Upper lobe of left lung (tissue), 6 donors: ENCODE measurements around the gene RRP7A. TPM values are rescaled to one million over a fixed set of nuclear protein-coding genes. Genes with fewer than 3 reads are reported as not detected.
A peak's percentile ranks its signal among the peaks of the same experiment; 100 is the strongest.
"Not testable (repeated sequence)": the region's sequence is repeated elsewhere in the genome, so short reads cannot be mapped to it uniquely, and the experiment has no call there.

ENCODE experiments used
- ATAC-seq, 2 donors: fragments of 200-7000 bp; cut with Tn5 transposase; one replicate each; pipeline ENCODE4 v1.9.1; 2022; ENCODE audit warnings: mild to moderate bottlenecking in 2 of 2, moderate library complexity in 2 of 2; ENCODE audit not compliant: low FRiP score in 2 of 2
- DNase-seq, 2 donors: peaks; one replicate each; pipeline ENCODE4 v3.0.0-alpha.2; 2019 to 2020
- H3K27ac ChIP-seq, 4 donors: fragments of 200-600 bp; sonication (generic); one replicate each; pipeline ENCODE4 v1.5.1; 2016 to 2019
- H3K27me3 ChIP-seq, 4 donors: fragments of 200-600 bp; sonication (generic); one replicate each; pipeline ENCODE4 v1.5.1; 2017 to 2019
- H3K36me3 ChIP-seq, 4 donors: fragments of 200-600 bp; sonication (generic); one replicate each; pipeline ENCODE4 v1.5.1; 2016 to 2019
- H3K4me1 ChIP-seq, 4 donors: fragments of 200-600 bp; sonication (generic); one replicate each; pipeline ENCODE4 v1.5.1; 2018 to 2019
- H3K4me3 ChIP-seq, 4 donors: fragments of 200-600 bp; sonication (generic); one replicate each; pipeline ENCODE4 v1.5.1; 2017 to 2019; ENCODE audit warnings: mild to moderate bottlenecking in 2 of 4, moderate library complexity in 1 of 4
- H3K9me3 ChIP-seq, 4 donors: fragments of 200-600 bp; sonication (generic); one replicate each; pipeline ENCODE4 v1.5.1; 2018 to 2019
- EP300 ChIP-seq, 4 donors: sonication (generic); formaldehyde crosslinking; IDR thresholded peaks; one replicate each; pipeline ENCODE4 v1.5.1; 2017; ENCODE audit warnings: antibody characterized with exemption in 4 of 4, control low read depth in 2 of 4
- POLR2A ChIP-seq, 4 donors: fragments of 450-650 bp; IDR thresholded peaks; one replicate each; pipeline ENCODE4 v1.5.1; 2016 to 2017; ENCODE audit warnings: antibody characterized with exemption in 4 of 4, mild to moderate bottlenecking in 2 of 4
- POLR2AphosphoS5 ChIP-seq, 2 donors: sonication (generic); formaldehyde crosslinking; IDR thresholded peaks; one replicate each; pipeline ENCODE4 v1.5.1; 2017; ENCODE audit warnings: antibody characterized with exemption in 2 of 2
- whole genome bisulfite sequencing, 2 donors: methylation state at CpG; one replicate each; pipeline ENCODE4 v1.1.5; 2017 to 2018; 5-methylcytosine and 5-hydroxymethylcytosine counted together
- total RNA-seq, 6 donors: library from RNA; depleted of rRNA in 4 of 6; stranded (reverse); fragments of >200 nt in 4 of 6; gene quantifications; one replicate each; pipeline versions ENCODE4 v1.1.0 to v1.2.1, GENCODE V29; 2016 to 2021
- TF ChIP-seq, protein P1 (sequence below), 6 experiments: fragments of 450-650 bp in 4 of 6; fragments of 200-600 bp in 2 of 6; sonication (generic) in 2 of 6; IDR thresholded peaks; one replicate each; pipeline ENCODE4 v1.5.1; 2016 to 2019; ENCODE audit warnings: antibody characterized with exemption in 6 of 6
- donor health status: DM: no; HTN: no; CAD: no; lungs with moderate emphysema.
- donor health status: DM: no; HTN: yes; CAD: no; lungs with severe emphysema.

The RRP7A gene
- total RNA-seq, 6 donors from 2014 or later, result 21.2 to 36.2 (median 29.3) TPM

- no peak for TF ChIP-seq POLR2AphosphoS5 (IDR thresholded peaks at IDR 0.05)
- TF ChIP-seq EP300 (IDR thresholded peaks at IDR 0.05), result no peak
- TF ChIP-seq, protein P1, sequence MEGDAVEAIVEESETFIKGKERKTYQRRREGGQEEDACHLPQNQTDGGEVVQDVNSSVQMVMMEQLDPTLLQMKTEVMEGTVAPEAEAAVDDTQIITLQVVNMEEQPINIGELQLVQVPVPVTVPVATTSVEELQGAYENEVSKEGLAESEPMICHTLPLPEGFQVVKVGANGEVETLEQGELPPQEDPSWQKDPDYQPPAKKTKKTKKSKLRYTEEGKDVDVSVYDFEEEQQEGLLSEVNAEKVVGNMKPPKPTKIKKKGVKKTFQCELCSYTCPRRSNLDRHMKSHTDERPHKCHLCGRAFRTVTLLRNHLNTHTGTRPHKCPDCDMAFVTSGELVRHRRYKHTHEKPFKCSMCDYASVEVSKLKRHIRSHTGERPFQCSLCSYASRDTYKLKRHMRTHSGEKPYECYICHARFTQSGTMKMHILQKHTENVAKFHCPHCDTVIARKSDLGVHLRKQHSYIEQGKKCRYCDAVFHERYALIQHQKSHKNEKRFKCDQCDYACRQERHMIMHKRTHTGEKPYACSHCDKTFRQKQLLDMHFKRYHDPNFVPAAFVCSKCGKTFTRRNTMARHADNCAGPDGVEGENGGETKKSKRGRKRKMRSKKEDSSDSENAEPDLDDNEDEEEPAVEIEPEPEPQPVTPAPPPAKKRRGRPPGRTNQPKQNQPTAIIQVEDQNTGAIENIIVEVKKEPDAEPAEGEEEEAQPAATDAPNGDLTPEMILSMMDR (IDR thresholded peaks at IDR 0.05), result no peak
- TF ChIP-seq POLR2A (IDR thresholded peaks at IDR 0.05), result no peak
- Histone ChIP-seq H3K4me1 (peaks cover 12 to 29% (median 25%) of the 10 kb centered on the region in 4 donors), H3K4me3 (peak overlapping the region in 3 of 4 donors; percentile 34 to 50 (median 43)), H3K36me3 (no peaks in the 10 kb centered on the region), H3K9me3 (no peaks in the 10 kb centered on the region), H3K27me3 (no peaks in the 10 kb centered on the region), H3K27ac (peak overlapping the region in 2 of 4 donors; percentile 61 to 70)
- ATAC-seq, result no peak
- DNase-seq, result no peak
- WGBS, 2 donors, result 14 to 32% methylated on average over 4 to 25 of the region's 26 CpGs
Measured at GRCh38 chr22:42500836-42501179, 18.8 kb downstream of the RRP7A start.

DNA sequence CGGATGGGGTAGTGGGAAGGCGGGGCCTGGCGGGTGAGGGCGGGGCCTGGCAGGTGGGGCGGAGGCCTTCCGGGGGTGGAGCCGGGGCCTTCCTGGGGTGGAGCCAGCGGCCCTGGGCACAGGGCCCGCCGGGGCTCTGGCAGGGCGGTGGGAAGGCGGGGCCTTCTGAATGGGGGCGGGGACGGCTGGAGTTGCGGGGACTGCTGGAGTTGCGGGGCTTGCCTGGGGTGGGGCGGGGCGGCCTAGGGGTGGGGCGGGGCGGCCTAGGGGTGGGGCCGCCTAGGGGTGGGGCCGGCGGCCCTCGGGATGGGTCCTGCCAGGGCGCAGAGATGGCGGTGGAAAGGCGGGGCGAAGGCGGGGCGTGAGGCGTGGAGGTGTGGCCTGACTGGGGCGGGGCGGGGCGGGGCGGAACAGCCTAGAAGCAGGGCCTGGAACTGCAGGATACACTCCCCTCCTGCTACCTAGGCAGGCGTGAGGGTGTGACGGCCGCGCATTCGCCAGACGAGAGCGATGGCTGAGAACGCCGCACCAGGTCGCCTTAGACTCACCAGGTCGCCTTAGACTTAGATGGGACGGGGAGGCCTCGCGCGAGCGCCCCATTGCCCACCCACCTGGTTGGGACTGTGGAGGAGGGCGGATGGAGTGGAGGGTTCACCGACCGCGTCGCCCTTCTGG lies 19.3 kb downstream of the RRP7A start:
- TF ChIP-seq POLR2A (IDR thresholded peaks at IDR 0.05) (peak in 1 of 4 donors; percentile 48), EP300 (IDR thresholded peaks at IDR 0.05) (no peak), POLR2AphosphoS5 (IDR thresholded peaks at IDR 0.05) (no peak)
- TF ChIP-seq, protein P1 (IDR thresholded peaks at IDR 0.05), result peak in 1 of 6 experiments; percentile 14
- H3K27me3 ChIP-seq, result no peaks in the 10 kb centered on the region
- no peaks in the 10 kb centered on the region for H3K36me3 ChIP-seq
- DNase-seq, result peak; percentile 86 to 97
- 7 to 9% methylated on average over 13 to 33 of the region's 56 CpGs for WGBS, 2 donors
- H3K9me3 ChIP-seq, result no peaks in the 10 kb centered on the region
- peak; percentile 91 to 93 for ATAC-seq
- peaks cover 12 to 34% (median 26%) of the 10 kb centered on the region in 4 donors for H3K4me1 ChIP-seq
- peak overlapping the region in 3 of 4 donors; percentile 22 to 70 (median 61) for H3K27ac ChIP-seq
- H3K4me3 ChIP-seq, result peak overlapping the region in 3 of 4 donors; percentile 34 to 50 (median 43)

- peak overlapping the region in 3 of 4 donors; percentile 22 to 70 (median 61) for H3K27ac ChIP-seq
- H3K36me3 ChIP-seq, H3K9me3 ChIP-seq, DNase-seq, ATAC-seq, H3K27me3 ChIP-seq: not testable (repeated sequence)
- 65 to 81% methylated on average over 9 to 15 of the region's 15 CpGs for WGBS, 2 donors
- H3K4me3 ChIP-seq, result peak overlapping the region in 3 of 4 donors; percentile 34 to 50 (median 43)
- H3K4me1 ChIP-seq, result peaks cover 12 to 34% (median 26%) of the 10 kb centered on the region in 4 donors
Measured at GRCh38 chr22:42499773-42500160, 19.8 kb downstream of the RRP7A start.

GRCh38 chr22:42495533-42496141 lies 24.0 kb downstream of the RRP7A start:
- Histone ChIP-seq H3K27ac (peak overlapping the region in 1 of 4 donors; percentile 35), H3K4me1 (peaks cover 9 to 30% (median 23%) of the 10 kb centered on the region in 4 donors)
- not testable (repeated sequence) for H3K27me3 ChIP-seq, H3K9me3 ChIP-seq, H3K4me3 ChIP-seq, H3K36me3 ChIP-seq
- peak in 1 of 2 donors; percentile 38 for DNase-seq
- WGBS, 2 donors, result 49 to 62% methylated on average over 4 to 10 of the region's 10 CpGs
- ATAC-seq, result peak in 1 of 2 donors; percentile 24

GRCh38 chr22:42493393-42493792 lies 26.2 kb downstream of the RRP7A start:
- Histone ChIP-seq H3K4me1 (peaks cover 0 to 13% (median 6%) of the 10 kb centered on the region in 4 donors), H3K4me3 (no peak overlapping the region), H3K27ac (no peak overlapping the region), H3K9me3 (no peaks in the 10 kb centered on the region), H3K27me3 (no peaks in the 10 kb centered on the region), H3K36me3 (no peaks in the 10 kb centered on the region)
- ATAC-seq (no peak), DNase-seq (no peak)
- TF ChIP-seq, protein P1 (IDR thresholded peaks at IDR 0.05), result no peak
- TF ChIP-seq EP300 (IDR thresholded peaks at IDR 0.05), result no peak
- TF ChIP-seq POLR2A (IDR thresholded peaks at IDR 0.05), result no peak
- TF ChIP-seq POLR2AphosphoS5 (IDR thresholded peaks at IDR 0.05), result no peak
- 78 to 81% methylated on average over 6 of the region's 6 CpGs for WGBS, 2 donors
